Measurements from ENCODE around the gene RGS6.

RGS6 gene

DNA sequence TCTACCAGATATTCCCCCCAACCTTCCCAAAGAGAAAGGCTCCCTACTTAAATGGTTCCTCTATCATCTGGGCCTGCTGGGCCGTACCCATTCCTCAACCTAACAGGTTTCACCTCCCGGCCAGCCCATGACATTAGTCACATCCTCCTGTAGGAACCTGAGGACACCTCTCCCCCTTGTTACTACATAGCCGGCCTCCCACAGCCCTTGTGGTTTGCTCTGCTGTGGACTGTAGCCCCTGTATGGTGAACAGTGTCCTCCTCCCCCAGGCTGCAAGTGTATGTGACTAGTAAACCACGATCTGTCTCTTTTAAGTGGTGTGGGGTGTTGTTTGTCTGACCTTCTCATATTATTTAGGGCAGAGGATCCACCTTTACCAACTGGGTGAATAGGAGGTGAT is 371.7 kb downstream of the RGS6 start:
- H3K4me2 ChIP-seq (ENCODE audit: low read length) = no peak overlapping the region
- H3K79me2 ChIP-seq (ENCODE audit: insufficient read depth, low read length) = no peaks in the 10 kb centered on the region

DNA sequence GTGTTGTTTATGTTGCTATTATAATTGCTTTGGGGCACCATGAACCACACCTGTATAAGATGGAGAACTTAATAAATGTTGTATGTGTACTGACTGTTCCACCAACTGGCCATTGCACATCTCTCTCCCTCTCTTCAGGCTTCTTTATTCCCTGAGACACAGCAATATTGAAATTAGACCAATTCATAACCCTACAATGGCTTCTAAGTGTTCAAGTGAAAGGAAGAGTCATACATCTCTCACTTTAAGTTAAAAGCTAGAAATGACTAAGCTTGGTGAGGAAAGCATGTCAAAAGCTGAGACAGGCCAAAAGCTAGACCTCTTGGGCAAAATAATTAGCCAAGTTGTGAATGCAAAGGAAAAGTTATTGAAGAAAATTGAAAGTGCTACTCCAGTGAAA is 373.3 kb downstream of the RGS6 start:
- no peak overlapping the region for H3K4me3 ChIP-seq (ENCODE audit: low read depth, low read length, poor library complexity, severe bottlenecking)
- H3K4me1 ChIP-seq (ENCODE audit: insufficient read depth, low read length, severe bottlenecking) = no peaks in the 10 kb centered on the region
- H3K9ac ChIP-seq (ENCODE audit: low read length) = no peak overlapping the region
- no peaks in the 10 kb centered on the region for H3K36me3 ChIP-seq (ENCODE audit: insufficient read depth, low read length)
- H3K9me3 ChIP-seq (ENCODE audit: low read length) = no peaks in the 10 kb centered on the region
- no peak overlapping the region for H3K4me2 ChIP-seq (ENCODE audit: low read length)
- H2AFZ ChIP-seq (ENCODE audit: low read length) = no peak overlapping the region
- H4K20me1 ChIP-seq (ENCODE audit: insufficient read depth, low read length) = no peaks in the 10 kb centered on the region
- no peaks in the 10 kb centered on the region for H3K27me3 ChIP-seq (ENCODE audit: insufficient read depth, low read length)
- no peak for TF ChIP-seq EZH2 (IDR thresholded peaks at IDR 0.05; ENCODE audit: borderline replicate concordance, low read length)
- TF ChIP-seq, protein P1, sequence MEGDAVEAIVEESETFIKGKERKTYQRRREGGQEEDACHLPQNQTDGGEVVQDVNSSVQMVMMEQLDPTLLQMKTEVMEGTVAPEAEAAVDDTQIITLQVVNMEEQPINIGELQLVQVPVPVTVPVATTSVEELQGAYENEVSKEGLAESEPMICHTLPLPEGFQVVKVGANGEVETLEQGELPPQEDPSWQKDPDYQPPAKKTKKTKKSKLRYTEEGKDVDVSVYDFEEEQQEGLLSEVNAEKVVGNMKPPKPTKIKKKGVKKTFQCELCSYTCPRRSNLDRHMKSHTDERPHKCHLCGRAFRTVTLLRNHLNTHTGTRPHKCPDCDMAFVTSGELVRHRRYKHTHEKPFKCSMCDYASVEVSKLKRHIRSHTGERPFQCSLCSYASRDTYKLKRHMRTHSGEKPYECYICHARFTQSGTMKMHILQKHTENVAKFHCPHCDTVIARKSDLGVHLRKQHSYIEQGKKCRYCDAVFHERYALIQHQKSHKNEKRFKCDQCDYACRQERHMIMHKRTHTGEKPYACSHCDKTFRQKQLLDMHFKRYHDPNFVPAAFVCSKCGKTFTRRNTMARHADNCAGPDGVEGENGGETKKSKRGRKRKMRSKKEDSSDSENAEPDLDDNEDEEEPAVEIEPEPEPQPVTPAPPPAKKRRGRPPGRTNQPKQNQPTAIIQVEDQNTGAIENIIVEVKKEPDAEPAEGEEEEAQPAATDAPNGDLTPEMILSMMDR (IDR thresholded peaks at IDR 0.05; ENCODE audit: low read length) = no peak
- H3K79me2 ChIP-seq (ENCODE audit: insufficient read depth, low read length) = no peaks in the 10 kb centered on the region
- no peaks in the 10 kb centered on the region for H3F3A ChIP-seq (ENCODE audit: insufficient read depth, low read length)
- no peaks in the 10 kb centered on the region for H3K9me2 ChIP-seq (ENCODE audit: low read depth, low read length)
- no peak overlapping the region for H3K27ac ChIP-seq (ENCODE audit: low read depth, low read length, poor library complexity, severe bottlenecking)

More for the DNA sequence above, 371.7 kb downstream of the RGS6 start:
- no peaks in the 10 kb centered on the region for H3K36me3 ChIP-seq (ENCODE audit: insufficient read depth, low read length)
- no peak overlapping the region for H2AFZ ChIP-seq (ENCODE audit: low read length)
- TF ChIP-seq, protein P1 (IDR thresholded peaks at IDR 0.05; ENCODE audit: low read length) = no peak
- no peak for TF ChIP-seq EZH2 (IDR thresholded peaks at IDR 0.05; ENCODE audit: borderline replicate concordance, low read length)
- H3K9ac ChIP-seq (ENCODE audit: low read length) = no peak overlapping the region
- H3K9me3 ChIP-seq (ENCODE audit: low read length) = no peaks in the 10 kb centered on the region
- H3K4me3 ChIP-seq (ENCODE audit: low read depth, low read length, poor library complexity, severe bottlenecking) = no peak overlapping the region
- H4K20me1 ChIP-seq (ENCODE audit: insufficient read depth, low read length) = no peaks in the 10 kb centered on the region
- no peaks in the 10 kb centered on the region for H3K27me3 ChIP-seq (ENCODE audit: insufficient read depth, low read length)
- H3K27ac ChIP-seq (ENCODE audit: low read depth, low read length, poor library complexity, severe bottlenecking) = no peak overlapping the region
- H3K9me2 ChIP-seq (ENCODE audit: low read depth, low read length) = no peaks in the 10 kb centered on the region
- no peaks in the 10 kb centered on the region for H3F3A ChIP-seq (ENCODE audit: insufficient read depth, low read length)
- no peaks in the 10 kb centered on the region for H3K4me1 ChIP-seq (ENCODE audit: insufficient read depth, low read length, severe bottlenecking)

DNA sequence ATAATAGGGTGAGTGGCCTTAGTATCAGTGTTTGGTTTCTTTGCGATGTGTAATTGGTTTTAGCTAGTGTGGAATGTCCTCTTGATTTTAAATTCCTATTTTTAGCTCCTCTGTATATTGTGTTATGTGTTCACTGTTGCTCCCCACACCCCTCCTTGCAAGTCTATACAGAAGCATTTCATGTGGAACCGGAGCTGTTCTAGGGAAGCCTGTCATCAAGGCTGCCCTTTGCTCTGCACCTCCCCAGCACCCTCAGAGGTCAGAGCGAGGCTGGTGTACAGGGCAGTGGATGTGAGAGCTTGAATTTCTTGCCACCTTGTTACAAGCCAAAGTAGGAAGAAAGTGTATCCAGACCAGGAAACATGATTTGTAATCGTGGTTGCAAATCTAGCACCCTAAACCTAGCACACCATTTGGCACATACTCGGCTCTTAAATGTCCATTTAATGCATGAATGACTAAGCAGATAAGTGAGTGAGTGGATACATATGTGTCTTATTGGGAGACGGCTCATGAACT is 376.8 kb downstream of the RGS6 start:
- Histone ChIP-seq H3K4me2 (ENCODE audit: low read length) (no peak overlapping the region), H3K9me3 (ENCODE audit: low read length) (no peaks in the 10 kb centered on the region), H4K20me1 (ENCODE audit: insufficient read depth, low read length) (no peaks in the 10 kb centered on the region), H3K4me1 (ENCODE audit: insufficient read depth, low read length, severe bottlenecking) (no peaks in the 10 kb centered on the region), H3K79me2 (ENCODE audit: insufficient read depth, low read length) (no peaks in the 10 kb centered on the region), H3K36me3 (ENCODE audit: insufficient read depth, low read length) (no peaks in the 10 kb centered on the region), H3K27me3 (ENCODE audit: insufficient read depth, low read length) (no peaks in the 10 kb centered on the region), H3F3A (ENCODE audit: insufficient read depth, low read length) (no peaks in the 10 kb centered on the region), H3K27ac (ENCODE audit: low read depth, low read length, poor library complexity, severe bottlenecking) (no peak overlapping the region), H3K9me2 (ENCODE audit: low read depth, low read length) (no peaks in the 10 kb centered on the region), H3K4me3 (ENCODE audit: low read depth, low read length, poor library complexity, severe bottlenecking) (no peak overlapping the region), H3K9ac (ENCODE audit: low read length) (no peak overlapping the region), H2AFZ (ENCODE audit: low read length) (no peak overlapping the region)
- TF ChIP-seq EZH2 (IDR thresholded peaks at IDR 0.05; ENCODE audit: borderline replicate concordance, low read length) = no peak
- TF ChIP-seq, protein P1 (IDR thresholded peaks at IDR 0.05; ENCODE audit: low read length) = no peak

Data from OCI-LY1 (cell line).